Activated naive CD4-positive, alpha-beta T cell (primary cell): Measurements from ENCODE around the gene C8A.

Source experiments
- DNase-seq, 4 experiments: peaks; one replicate each; lab custom pipeline; 2025; lab: John Stamatoyannopoulos, UW

C8A gene

GRCh38 chr1:56854521-56855099 is at the start of gene C8A:
C8A (plus strand) TSS chr1:56854797; CDS start chr1:56854902, 105 bp downstream.
- no peak for DNase-seq

GRCh38 chr1:56806804-56807203 is 47.8 kb upstream of the C8A start:
- no peak for DNase-seq

- DNase-seq: no peak
Observed at GRCh38 chr1:56808410-56808809, 46.2 kb upstream of the C8A start.

GRCh38 chr1:56811331-56811730 is 43.3 kb upstream of the C8A start:
- no peak for DNase-seq

DNA sequence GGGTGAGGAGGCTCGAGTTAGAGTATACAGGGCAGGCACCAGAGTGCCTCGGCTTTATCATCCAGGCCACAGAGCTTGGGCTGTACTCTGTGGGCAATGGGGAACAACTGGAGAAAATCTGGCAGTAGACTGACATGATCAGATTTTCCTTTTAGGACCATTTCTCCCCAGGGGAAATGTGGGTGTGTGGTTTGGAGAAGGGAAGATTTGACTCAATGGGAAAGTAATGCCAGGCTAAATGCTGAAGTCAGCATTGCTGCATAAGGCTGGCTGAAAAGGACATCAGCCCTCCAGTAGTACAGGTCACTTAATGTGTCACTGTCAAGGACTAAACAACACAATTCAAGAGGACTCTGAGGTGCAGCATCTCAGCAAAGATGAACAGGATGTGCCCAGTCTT is 40.4 kb upstream of the C8A start:
- DNase-seq: no peak

DNA sequence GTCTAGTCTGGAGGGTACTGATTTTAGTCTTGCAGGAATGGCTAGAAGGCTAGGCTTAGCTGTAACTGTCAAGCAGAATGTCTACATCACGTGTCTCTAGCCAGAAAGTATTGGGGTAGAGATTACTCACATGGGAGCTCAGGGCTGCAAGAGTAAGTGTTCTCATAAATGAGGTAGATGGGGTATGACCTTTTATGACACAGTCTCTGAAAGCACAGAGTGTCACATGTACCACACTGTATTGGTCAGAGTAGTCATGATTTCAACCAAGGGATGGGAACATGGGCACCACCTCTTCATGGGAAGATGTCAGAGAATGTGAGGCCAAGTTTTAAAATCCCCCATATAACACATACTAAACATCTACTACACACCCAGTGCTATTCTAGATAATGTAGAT is 38.3 kb upstream of the C8A start:
- no peak for DNase-seq

DNA sequence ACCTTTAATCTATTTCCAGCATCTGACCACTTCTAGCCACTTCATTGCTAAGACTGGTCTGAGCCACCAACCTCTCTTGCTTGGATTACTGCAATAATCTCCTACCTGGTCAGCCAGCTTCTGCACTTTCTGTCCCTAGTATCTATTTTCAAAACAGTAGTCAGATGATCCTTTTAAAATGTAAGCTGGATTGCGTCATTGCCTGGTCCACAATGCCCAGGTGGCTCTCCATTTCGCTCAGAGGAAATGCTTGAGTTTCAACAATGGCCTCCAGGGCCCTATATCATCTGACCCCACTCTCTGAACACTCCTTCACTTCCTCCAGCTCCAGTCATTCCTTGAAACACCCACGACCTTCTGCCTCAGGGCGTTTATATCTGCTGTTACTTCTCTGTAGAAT is 37.7 kb upstream of the C8A start:
- DNase-seq: no peak

GRCh38 chr1:56817716-56818463 is 36.7 kb upstream of the C8A start:
- DNase-seq: no peak

DNA sequence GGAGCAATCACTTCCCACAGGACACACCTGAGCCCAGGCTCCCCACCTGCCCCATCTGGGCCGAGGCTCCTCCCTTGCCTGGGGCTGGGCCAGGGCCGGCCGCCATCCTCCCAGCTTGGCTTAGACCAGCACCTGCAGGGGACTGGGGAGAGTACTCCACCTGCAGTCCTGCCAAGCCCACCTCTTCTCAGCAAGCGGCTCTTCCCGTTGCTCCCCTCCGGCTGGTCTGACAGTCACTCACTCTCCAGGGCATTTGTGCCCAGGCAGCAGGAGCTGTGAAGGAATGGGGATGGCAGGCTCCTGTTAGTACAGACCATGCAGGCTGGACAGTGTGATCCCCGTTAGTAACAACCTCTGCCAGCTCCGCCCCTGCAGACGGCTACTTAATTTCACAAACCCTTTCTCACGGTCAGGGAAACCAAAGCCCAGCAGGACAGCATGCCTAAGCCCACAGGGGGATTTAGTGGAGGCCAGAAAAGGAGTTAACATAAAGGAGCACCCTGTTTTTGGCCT is 35.2 kb upstream of the C8A start, which contains the start of gene FYB2:
Gene FYB2, minus strand, starts transcription at position 18 of the 513 bp plus-strand sequence. CDS start 114 bp downstream, outside the sequence.
- no peak for DNase-seq

DNA sequence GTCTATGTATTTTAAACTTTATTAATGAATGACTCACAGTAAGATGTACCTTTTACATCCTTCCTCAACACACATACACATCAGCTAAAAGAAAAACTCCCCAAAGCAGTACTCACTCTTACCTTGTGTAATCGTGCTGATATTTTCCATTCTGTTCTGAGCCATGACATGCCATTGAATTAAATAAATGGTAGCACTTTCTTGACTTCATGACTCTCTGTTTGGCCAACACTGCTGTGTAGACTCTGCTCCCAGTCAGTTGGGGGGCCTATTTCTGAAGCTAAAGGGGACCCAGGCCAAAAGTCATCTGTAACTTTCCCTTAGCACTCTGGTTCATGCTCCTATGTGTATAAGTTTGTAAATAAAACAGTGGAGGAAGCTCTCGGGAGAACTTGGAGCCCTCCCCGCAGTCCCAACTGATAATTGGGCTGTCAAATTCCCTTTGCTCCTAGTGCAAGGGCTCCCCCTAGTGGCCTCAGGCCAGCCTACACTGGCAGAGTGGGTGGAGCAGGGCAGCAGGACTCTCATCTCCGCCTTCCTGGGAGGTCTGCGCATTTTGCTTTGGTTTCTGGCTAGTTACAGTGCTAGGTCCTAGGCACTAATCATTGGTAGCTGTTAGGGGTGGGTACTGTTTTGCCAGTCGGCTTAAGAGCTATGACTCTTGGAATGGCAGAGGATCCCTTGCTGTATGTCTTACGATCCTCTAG is 33.7 kb upstream of the C8A start:
- peak; percentile 11 to 49 (median 29) for DNase-seq

DNA sequence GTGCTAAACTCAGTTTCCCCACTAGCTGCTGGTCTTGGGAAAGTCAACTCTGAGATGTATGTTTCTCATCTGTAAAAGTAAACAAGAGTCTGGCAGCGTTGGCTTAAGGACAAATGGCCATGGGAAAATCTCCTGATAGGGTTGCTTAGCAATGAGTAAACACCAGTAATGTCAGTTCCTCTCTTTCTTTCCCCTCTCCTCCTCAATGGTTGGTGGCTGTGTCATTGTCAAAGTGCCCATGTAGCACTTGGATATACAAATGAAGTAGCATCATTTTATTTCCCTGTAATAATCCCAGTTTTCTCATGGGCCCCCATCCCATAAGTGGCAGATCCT is 33.2 kb upstream of the C8A start:
- DNase-seq: no peak

DNA sequence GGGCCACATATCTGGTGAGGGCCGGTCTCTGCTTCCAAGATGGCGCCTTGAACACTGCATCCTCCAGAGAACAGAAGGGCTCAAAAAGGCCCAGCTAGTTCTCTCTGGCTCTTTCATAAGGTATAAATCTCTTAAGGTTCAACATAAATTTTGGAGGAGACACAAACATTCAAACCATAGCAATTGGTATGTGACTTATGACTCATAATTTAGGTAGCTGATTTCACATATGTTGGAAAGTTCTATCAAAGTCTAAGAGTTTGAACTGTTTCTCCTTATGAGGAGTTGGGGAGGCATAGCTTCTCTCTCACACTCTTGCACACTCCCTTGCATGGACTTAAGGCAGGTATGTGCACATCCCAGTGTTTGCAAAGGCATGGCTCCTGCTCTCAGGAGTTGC is 30.3 kb upstream of the C8A start:
- no peak for DNase-seq

- DNase-seq: no peak
Observed at GRCh38 chr1:56824938-56825337, 29.7 kb upstream of the C8A start.

- no peak for DNase-seq
Observed at GRCh38 chr1:56825436-56825835, 29.2 kb upstream of the C8A start.

DNA sequence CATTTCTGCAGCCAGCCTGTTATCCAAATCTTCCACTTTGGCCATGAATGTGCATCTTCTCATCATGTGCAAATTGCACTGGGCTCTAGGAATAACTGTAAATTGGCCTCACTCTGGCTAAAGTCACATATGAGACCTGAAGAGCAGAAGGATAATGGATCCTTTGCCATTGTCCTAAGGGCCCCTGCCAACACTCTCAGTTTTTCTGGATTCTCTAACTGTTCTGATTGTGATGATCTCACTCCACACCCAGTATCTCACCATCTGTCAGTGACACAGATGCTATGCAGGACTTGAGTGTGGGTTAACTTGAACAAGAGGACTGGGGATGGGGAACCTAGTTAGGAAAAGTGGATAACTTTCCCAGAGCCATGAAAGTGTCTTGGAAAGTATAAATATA is 26.9 kb upstream of the C8A start:
- no peak for DNase-seq

DNA sequence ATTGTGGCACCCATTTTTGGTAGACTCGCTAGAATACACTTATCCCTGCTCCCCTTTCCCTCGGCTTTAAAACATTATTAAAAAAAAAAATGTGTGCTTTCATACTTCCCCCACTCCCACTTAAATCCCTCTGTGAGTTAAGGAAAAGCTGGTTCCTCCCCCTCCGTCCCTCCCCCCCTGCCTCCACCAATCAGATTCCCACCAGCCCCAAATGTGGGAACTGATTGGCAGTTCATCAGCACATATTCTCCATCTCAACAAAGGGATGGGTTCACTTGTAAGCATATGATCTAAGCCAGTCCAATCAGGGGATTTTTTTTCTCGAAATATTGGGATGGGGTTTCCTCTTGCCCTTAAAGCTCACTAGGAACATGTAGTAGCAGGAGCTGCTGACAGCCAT is 24.5 kb upstream of the C8A start:
- DNase-seq: no peak

- peak; percentile 24 to 50 (median 41) for DNase-seq
Observed at GRCh38 chr1:56831871-56832693, 22.5 kb upstream of the C8A start.

DNA sequence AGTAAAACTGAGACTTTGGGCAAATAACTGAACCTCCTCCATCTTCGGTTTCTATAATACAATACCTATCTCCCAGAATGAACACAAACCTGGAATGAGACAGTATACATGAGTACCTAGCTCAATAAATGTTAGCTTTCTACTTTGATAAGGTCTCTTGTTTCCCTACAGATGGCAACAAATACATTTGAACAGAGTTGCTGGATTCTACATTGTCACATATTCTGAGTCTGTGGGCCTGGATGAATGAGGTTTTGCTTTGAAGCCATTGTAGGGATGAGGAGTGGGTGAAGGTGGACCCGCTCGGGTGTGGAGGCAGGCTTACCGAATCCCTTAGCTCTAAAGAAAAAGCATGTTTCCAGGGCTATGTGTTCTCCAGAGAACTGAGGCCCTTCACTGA is 21.5 kb upstream of the C8A start:
- no peak for DNase-seq

DNA sequence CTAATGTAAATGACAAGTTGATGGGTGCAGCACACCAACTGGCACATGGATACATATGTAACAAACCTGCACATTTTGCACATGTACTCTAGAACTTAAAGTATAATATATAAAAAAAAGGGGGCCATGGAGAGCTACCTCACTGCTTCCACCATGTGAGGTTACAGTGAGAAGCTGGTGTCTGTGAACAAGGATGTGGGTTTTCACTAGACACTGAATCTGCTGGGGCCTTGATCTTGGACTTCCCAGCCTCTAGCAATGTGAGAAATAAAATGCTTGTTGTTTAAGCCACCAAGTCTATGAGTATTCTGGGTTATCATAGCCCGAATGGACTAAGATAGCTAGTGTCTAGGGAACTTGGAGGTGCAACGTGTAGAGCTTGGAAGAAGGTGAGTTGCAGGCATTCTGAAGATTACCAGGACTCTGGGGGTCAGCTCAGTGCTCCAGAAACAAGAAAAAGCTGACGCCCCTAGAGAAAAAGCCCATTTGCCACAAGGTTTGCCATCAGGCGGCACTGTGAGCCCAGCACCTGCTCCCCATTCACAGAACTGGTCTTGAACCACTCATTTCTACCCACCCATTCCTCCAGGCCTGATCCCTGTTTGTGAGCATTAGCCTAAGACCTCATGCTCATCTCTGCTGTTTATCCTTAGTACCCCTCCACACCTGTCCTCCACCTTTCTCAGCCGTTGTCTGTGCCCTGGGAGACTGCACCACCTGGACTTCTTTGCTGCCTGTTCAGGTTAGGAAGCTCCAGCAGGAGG is 20.3 kb upstream of the C8A start:
- DNase-seq: no peak

GRCh38 chr1:56835657-56836056 is 18.9 kb upstream of the C8A start:
- DNase-seq: no peak

- DNase-seq: no peak
Observed at GRCh38 chr1:56836359-56836758, 18.2 kb upstream of the C8A start.
